K562 (cell line): ENCODE measurements around the gene SLC9C2. TPM values are rescaled to one million over a fixed set of nuclear protein-coding genes. Genes with fewer than 3 reads are reported as not detected.

Experiments
- DMBX1 ChIP-seq: fragments of 250-450 bp; sonication (Bioruptor Pico); IDR thresholded peaks from 2 replicates; pipeline ENCODE4 v1.8.0; 2022; ENCODE audit warnings: inconsistent platforms, mild to moderate bottlenecking, moderate library complexity, borderline replicate concordance
- KAT7 ChIP-seq: sonication (generic); formaldehyde crosslinking; IDR thresholded peaks from 2 replicates; pipeline ENCODE4 v1.8.0; 2022; ENCODE audit warnings: missing genetic modification reagents, mild to moderate bottlenecking, borderline replicate concordance
- MEIS2 ChIP-seq: fragments of 450-650 bp; IDR thresholded peaks from 2 replicates; pipeline ENCODE4 v1.6.1; 2014; ENCODE audit warnings: mild to moderate bottlenecking; ENCODE audit not compliant: partially characterized antibody
- NBN ChIP-seq: fragments of 450-650 bp; IDR thresholded peaks from 2 replicates; pipeline ENCODE4 v1.6.1; 2016; ENCODE audit warnings: low read depth, mild to moderate bottlenecking
- NFRKB ChIP-seq: fragments of 450-650 bp; IDR thresholded peaks from 2 replicates; pipeline ENCODE4 v1.6.1; 2016; ENCODE audit warnings: low read depth
- NR2C2 ChIP-seq, 2 experiments: fragments of 200-800 bp in 1 of 2; sonication (Bioruptor generic) in 1 of 2; sonication (generic) in 1 of 2; formaldehyde crosslinking in 1 of 2; IDR thresholded peaks; 2 replicates each; pipeline versions ENCODE4 v1.6.1 to v1.8.0; 2016 to 2022; ENCODE audit warnings: mild to moderate bottlenecking in 1 of 2, missing compliant biosample characterization in 1 of 2, missing genetic modification characterization in 1 of 2, missing genetic modification reagents in 1 of 2
- RFX7 ChIP-seq: fragments of 250-450 bp; sonication (Bioruptor Pico); IDR thresholded peaks from 2 replicates; pipeline ENCODE4 v1.5.1; 2021; ENCODE audit warnings: mild to moderate bottlenecking
- SMAD4 ChIP-seq: fragments of 250-450 bp; sonication (Bioruptor Pico); conservative IDR thresholded peaks from 2 replicates; pipeline ENCODE4 v1.8.0; 2021; ENCODE audit warnings: inconsistent platforms, mild to moderate bottlenecking, moderate library complexity
- THAP12 ChIP-seq: fragments of 250-450 bp; sonication (Bioruptor Pico); IDR thresholded peaks from 2 replicates; pipeline ENCODE4 v1.9.0; 2021; ENCODE audit warnings: mild to moderate bottlenecking, inconsistent platforms
- ZNF507 ChIP-seq: conservative IDR thresholded peaks from 2 replicates; pipeline ENCODE4 v1.6.1; 2017; ENCODE audit warnings: missing genetic modification characterization, missing compliant biosample characterization
- ZNF77 ChIP-seq: fragments of 250-450 bp; sonication (Bioruptor Pico); IDR thresholded peaks from 2 replicates; pipeline ENCODE4 v1.5.0; 2020
- ZNF79 ChIP-seq: fragments of 250-450 bp; sonication (Bioruptor Pico); IDR thresholded peaks from 2 replicates; pipeline ENCODE4 v1.4.0; 2020; ENCODE audit warnings: low read depth, mild to moderate bottlenecking, moderate library complexity
- polyA plus RNA-seq, 8 experiments: library from polyadenylated mRNA; depleted of rRNA in 4 of 8; stranded (reverse) in 5 of 8; unstranded in 3 of 8; fragments of >200 nt; fragmentation: Nextera tagmentation in 2 of 8; fragmentation: Illumina TruSeq in 1 of 8; extraction: Ambion mirVana in 2 of 8; extraction: Trizol in 1 of 8; gene quantifications; 2 replicates each; pipeline versions ENCODE4 v1.2.1 to v1.2.3, GENCODE V29; 2011 to 2014; ENCODE audit warnings: inconsistent platforms in 1 of 8, missing spikeins in 1 of 8
- total RNA-seq, 7 experiments: library from RNA; depleted of rRNA in 6 of 7; stranded (reverse); fragments of >200 nt in 6 of 7; fragmentation: Illumina TruSeq in 2 of 7; extraction: Trizol in 2 of 7; gene quantifications; 2 replicates each; pipeline versions ENCODE4 v1.2.1 to v1.2.3, GENCODE V29; 2011 to 2021; ENCODE audit warnings: low replicate concordance in 1 of 7
- TF ChIP-seq, protein P1 (sequence below): IDR thresholded peaks from 3 replicates; pipeline ENCODE4 v1.6.1; 2011; ENCODE audit warnings: borderline replicate concordance, mild to moderate bottlenecking; ENCODE audit not compliant: insufficient read length, insufficient read depth
- TF ChIP-seq, protein P2 (sequence below): fragments of 250-450 bp; sonication (Bioruptor Pico); IDR thresholded peaks from 2 replicates; pipeline ENCODE4 v1.8.0; 2022; ENCODE audit warnings: inconsistent platforms, mild to moderate bottlenecking, moderate library complexity, borderline replicate concordance
- TF ChIP-seq, protein P3 (sequence below): sonication (generic); formaldehyde crosslinking; IDR thresholded peaks from 2 replicates; pipeline ENCODE4 v1.8.1; 2023; ENCODE audit warnings: mild to moderate bottlenecking, missing genetic modification reagents, moderate library complexity
- TF ChIP-seq, protein P4 (sequence below): fragments of 450-650 bp; IDR thresholded peaks from 2 replicates; pipeline ENCODE4 v1.7.1; 2018; ENCODE audit warnings: mild to moderate bottlenecking, low read depth; ENCODE audit not compliant: partially characterized antibody

The SLC9C2 gene
- total and polyA plus RNA-seq, 9 of the 15 experiments (the other 6 are each of a cell fraction or from before 2014, with no cell fraction given), result 0.11 to 0.22 (median 0.15) TPM; not detected in 5

DNA sequence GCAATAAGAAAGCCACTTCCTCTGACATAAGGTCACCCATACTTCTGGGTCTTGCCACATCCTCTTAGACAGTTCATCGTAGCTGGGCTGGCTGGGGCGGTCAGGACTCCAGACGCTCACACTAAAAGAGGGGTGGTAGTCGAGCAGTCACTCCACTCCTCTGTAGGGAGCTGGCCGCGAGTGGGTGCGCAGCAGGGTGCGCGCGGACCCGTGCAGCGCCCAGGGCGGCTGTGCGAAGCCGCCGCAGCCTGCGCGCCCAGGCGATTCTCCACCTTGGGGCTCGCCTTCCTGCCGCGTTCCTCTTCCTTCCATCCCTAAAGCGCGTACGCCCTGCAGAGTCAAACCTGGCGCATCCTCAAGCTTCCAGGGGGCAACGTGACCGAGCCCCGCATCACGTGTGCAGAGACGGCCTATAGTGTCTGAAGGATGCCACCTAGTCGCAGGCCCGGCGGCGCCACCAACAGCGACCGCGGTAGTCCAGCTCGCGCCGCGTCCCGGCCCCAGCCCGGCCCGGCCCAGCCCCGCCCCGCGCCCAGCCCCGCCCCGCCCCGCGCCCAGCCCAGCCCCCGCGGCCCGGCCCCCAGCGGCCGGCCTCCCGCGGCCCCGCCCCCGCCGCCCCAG lies 126.1 kb downstream of the SLC9C2 start (continued):
- no peak for TF ChIP-seq NR2C2 (CRISPR knock-in tag; IDR thresholded peaks at IDR 0.05)
- TF ChIP-seq NR2C2 (tag; IDR thresholded peaks at IDR 0.05), result peak; percentile 59
- TF ChIP-seq DMBX1 (CRISPR knock-in tag), result peak; percentile 48
- TF ChIP-seq NFRKB, result no peak
- no peak for TF ChIP-seq RFX7 (CRISPR knock-in tag)
- peak; percentile 82 for TF ChIP-seq SMAD4 (CRISPR knock-in tag)
- peak; percentile 89 for TF ChIP-seq THAP12 (CRISPR knock-in tag)
- TF ChIP-seq, protein P1, sequence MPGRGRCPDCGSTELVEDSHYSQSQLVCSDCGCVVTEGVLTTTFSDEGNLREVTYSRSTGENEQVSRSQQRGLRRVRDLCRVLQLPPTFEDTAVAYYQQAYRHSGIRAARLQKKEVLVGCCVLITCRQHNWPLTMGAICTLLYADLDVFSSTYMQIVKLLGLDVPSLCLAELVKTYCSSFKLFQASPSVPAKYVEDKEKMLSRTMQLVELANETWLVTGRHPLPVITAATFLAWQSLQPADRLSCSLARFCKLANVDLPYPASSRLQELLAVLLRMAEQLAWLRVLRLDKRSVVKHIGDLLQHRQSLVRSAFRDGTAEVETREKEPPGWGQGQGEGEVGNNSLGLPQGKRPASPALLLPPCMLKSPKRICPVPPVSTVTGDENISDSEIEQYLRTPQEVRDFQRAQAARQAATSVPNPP, result no peak
- peak; percentile 50 for TF ChIP-seq MEIS2
- TF ChIP-seq ZNF77 (CRISPR knock-in tag), result no peak
- no peak for TF ChIP-seq ZNF79 (CRISPR knock-in tag)
- TF ChIP-seq, protein P2, sequence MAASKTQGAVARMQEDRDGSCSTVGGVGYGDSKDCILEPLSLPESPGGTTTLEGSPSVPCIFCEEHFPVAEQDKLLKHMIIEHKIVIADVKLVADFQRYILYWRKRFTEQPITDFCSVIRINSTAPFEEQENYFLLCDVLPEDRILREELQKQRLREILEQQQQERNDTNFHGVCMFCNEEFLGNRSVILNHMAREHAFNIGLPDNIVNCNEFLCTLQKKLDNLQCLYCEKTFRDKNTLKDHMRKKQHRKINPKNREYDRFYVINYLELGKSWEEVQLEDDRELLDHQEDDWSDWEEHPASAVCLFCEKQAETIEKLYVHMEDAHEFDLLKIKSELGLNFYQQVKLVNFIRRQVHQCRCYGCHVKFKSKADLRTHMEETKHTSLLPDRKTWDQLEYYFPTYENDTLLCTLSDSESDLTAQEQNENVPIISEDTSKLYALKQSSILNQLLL, result no peak
- no peak for TF ChIP-seq NBN
- TF ChIP-seq, protein P3, sequence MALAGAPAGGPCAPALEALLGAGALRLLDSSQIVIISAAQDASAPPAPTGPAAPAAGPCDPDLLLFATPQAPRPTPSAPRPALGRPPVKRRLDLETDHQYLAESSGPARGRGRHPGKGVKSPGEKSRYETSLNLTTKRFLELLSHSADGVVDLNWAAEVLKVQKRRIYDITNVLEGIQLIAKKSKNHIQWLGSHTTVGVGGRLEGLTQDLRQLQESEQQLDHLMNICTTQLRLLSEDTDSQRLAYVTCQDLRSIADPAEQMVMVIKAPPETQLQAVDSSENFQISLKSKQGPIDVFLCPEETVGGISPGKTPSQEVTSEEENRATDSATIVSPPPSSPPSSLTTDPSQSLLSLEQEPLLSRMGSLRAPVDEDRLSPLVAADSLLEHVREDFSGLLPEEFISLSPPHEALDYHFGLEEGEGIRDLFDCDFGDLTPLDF (CRISPR knock-in tag), result no peak
- TF ChIP-seq KAT7 (CRISPR knock-in tag), result no peak; the same call in 1 of the 2 replicates
- TF ChIP-seq, protein P4, sequence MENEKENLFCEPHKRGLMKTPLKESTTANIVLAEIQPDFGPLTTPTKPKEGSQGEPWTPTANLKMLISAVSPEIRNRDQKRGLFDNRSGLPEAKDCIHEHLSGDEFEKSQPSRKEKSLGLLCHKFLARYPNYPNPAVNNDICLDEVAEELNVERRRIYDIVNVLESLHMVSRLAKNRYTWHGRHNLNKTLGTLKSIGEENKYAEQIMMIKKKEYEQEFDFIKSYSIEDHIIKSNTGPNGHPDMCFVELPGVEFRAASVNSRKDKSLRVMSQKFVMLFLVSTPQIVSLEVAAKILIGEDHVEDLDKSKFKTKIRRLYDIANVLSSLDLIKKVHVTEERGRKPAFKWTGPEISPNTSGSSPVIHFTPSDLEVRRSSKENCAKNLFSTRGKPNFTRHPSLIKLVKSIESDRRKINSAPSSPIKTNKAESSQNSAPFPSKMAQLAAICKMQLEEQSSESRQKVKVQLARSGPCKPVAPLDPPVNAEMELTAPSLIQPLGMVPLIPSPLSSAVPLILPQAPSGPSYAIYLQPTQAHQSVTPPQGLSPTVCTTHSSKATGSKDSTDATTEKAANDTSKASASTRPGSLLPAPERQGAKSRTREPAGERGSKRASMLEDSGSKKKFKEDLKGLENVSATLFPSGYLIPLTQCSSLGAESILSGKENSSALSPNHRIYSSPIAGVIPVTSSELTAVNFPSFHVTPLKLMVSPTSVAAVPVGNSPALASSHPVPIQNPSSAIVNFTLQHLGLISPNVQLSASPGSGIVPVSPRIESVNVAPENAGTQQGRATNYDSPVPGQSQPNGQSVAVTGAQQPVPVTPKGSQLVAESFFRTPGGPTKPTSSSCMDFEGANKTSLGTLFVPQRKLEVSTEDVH, result no peak
- TF ChIP-seq ZNF507 (tag), result no peak
